RWPE1 (cell line): Measurements from ENCODE around the gene BBC3.

Experiments used
- CTCF ChIA-PET: fragments of 350-600 bp; sonication (Branson Sonifier 250); formaldehyde crosslinking; extraction: SDS; loops from one replicate; lab custom pipeline; 2021; lab: Yijun Ruan, JAX
- POLR2A ChIA-PET: fragments of 400-600 bp; formaldehyde crosslinking; extraction: SDS; loops from one replicate; lab custom pipeline; 2020; ENCODE audit warnings: antibody characterized with exemption; ENCODE audit not compliant: low non-redundant PET; lab: Yijun Ruan, JAX
- DNase-seq: peaks from one replicate; pipeline ENCODE4 v3.0.0; 2012; ENCODE audit warnings: low spot score
- H3K27ac ChIP-seq: fragments of 450-650 bp; 2 replicates; pipeline ENCODE4 v1.5.1; 2017
- CTCF ChIP-seq: fragments of 450-650 bp; conservative IDR thresholded peaks from 2 replicates; pipeline ENCODE4 v1.5.1; 2017; ENCODE audit warnings: low read depth, mild to moderate bottlenecking

Gene BBC3

DNA sequence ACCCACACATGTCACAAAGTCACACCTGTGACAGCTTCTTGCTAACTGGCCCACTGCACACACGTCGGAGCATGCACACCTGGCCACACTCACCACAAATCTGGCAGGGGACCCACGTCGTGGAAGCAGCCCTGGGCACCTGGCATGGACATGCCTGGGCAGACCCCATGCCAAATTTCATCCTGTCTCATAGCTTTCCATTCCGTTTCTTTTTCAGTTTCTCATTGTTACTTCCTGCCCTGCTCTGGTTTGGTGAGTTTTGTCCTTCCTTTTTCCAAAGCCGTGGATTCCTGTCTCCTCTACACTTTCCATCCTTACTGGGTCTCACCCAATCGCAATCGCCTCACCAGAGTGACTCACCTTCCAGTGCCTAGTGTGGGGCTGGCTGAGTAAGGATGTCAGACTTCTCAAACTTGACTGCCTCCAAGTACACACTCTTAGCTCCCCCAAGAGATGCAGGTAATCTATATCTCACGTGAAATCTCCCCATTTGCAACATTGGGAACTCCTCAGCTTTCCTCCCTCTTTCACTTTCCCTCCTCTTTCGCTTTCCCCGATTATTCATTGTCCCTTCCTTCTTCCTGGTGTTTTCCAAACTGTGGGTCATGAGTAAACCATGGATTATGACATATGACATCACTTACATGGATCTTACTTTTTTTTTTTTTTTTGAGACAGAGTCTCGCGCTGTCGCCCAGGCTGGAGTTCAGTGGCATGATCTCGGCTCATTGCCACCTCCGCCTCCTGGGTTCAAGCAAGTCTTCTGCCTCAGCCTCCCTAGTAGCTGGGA is 1.6 kb upstream of the BBC3 start:
- peak overlapping the region; percentile 99 for H3K27ac ChIP-seq
- POLR2A ChIA-PET, result interaction anchor here (1.2 kb wide), 1 partner anchor 10 kb away, joined by 3 read pairs; no protein-coding TSS in a partner anchor
- no peak for TF ChIP-seq CTCF
- CTCF ChIA-PET, result interaction anchor here (1.0 to 1.8 kb wide), 3 partner anchors 10 to 22 kb away, joined by 5 to 15 read pairs (median 6); no protein-coding TSS in a partner anchor
- peak; percentile 56 for DNase-seq

GRCh38 chr19:47231215-47232054 is 436 bp upstream of the BBC3 start:
- ChIA-PET POLR2A (interaction anchor here (1.2 kb wide), 1 partner anchor 11 kb away, joined by 3 read pairs; no protein-coding TSS in a partner anchor), CTCF (interaction anchor here (1.5 kb wide), 1 partner anchor 20 kb away, joined by 6 read pairs; no protein-coding TSS in a partner anchor)
- peak; percentile 78 for DNase-seq
- TF ChIP-seq CTCF, result no peak
- peak overlapping the region; percentile 99 for H3K27ac ChIP-seq

DNA sequence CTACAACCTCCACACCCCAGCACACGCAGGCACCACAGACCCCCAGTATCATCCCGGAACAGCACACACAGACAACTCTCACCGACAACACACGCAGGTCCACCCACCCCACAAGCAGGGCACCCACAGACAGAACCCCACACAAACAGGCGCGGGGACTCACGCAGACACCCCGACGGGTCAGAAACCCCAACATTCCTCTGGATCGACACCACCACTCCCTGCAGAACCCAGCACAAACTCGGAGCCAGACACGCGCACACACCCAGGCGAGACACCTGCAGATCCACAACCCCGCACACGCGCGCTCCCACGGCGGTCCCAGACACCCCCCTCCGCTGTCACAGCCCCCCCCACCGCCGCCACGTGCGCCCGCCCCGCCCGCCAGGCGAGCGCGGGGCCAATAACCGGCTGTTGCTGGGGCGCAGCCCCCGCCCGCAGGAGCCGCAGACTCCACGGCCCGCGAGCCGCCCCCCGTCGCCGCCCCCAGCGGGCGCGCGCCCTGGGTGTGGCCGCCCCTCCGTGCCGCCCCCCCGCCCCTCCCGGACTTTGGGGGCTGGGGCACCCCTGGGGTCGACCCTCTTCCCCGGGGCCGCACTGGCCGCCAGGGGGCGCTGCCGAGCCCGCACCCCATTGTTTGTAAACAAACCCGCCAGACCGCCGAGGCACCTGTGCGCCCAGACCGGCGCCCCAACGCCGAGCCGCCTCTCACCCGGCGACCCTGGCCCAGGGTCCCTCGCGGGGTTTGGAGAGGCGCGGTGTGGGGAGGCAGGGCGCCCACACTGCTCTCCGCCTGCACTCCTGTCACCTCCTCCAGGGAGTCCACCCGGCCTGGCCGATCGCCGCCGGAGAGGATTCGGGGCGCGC is 712 bp downstream of the BBC3 start:
- peak; percentile 94 for TF ChIP-seq CTCF
- peak; percentile 47 for DNase-seq
- ChIA-PET POLR2A (no interaction called here), CTCF (interaction anchor here (0.6 to 0.7 kb wide), 2 partner anchors 17 to 85 kb away, joined by 3 read pairs; no protein-coding TSS in a partner anchor)
- peak overlapping the region; percentile 99 for H3K27ac ChIP-seq

DNA sequence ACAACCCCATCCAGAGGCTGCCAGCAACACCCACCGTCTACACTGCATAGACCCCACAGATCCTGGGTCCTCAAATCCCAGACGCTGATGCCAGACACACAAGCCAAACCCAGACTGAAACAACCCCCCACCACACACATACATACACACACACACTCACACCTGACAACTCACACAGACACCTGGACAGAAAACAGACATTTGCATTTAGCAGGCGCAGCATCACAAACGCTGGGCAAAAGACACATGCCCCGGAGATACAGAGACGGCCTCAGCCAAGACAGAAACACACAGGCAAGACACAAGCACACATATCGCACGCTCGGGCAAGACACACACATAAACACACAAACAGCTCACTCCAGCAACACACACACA is 1.3 kb downstream of the BBC3 start:
- no peak for DNase-seq
- ChIA-PET CTCF (interaction anchor here (0.6 to 0.7 kb wide), 2 partner anchors 18 to 86 kb away, joined by 3 read pairs; no protein-coding TSS in a partner anchor), POLR2A (no interaction called here)
- TF ChIP-seq CTCF, result no peak
- H3K27ac ChIP-seq, result peak overlapping the region; percentile 99

DNA sequence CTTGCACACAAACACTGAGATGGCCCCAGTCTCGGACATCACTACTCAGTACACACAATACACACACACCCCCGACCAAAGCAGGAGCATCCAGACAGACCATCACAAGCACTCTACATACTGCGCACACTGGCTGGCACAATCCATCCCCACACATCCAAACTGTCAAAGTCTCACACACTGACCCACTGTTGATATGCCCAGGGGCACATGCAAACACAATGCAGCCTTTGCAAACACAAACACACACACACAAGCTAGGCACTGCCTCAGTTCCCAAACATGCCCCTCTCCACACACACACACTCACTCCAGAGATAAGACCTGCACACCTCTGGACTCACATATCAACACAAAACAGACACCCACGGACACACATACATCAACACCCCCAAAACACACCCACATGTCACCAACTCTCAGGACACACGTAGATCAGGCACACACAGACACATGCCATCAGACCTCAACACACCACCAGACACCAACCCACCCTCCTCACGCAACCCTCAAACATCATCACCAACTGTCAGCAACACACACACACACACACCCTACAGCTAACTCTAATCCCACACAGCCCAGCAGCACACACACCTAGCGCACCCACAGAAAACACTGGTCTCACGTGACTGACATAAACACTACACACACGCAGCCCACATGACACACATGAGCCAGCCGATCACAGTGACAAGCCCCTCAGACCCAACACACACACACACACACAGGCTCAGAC is 1.9 kb downstream of the BBC3 start:
- ChIA-PET POLR2A (no interaction called here), CTCF (interaction anchor here (0.6 to 0.7 kb wide), 2 partner anchors 77 to 86 kb away, joined by 3 read pairs; no protein-coding TSS in a partner anchor)
- H3K27ac ChIP-seq, result peak overlapping the region; percentile 99
- TF ChIP-seq CTCF, result no peak
- no peak for DNase-seq
